Germinal center (tissue), 1 donor: Measurements from ENCODE around the gene YEATS4.
A peak's percentile ranks its signal among the peaks of the same experiment; 100 is the strongest.

Experiments used
- DNase-seq: peaks from one replicate; pipeline ENCODE4 v3.0.0; 2012; ENCODE audit warnings: mixed read lengths, low spot score

Gene YEATS4

DNA sequence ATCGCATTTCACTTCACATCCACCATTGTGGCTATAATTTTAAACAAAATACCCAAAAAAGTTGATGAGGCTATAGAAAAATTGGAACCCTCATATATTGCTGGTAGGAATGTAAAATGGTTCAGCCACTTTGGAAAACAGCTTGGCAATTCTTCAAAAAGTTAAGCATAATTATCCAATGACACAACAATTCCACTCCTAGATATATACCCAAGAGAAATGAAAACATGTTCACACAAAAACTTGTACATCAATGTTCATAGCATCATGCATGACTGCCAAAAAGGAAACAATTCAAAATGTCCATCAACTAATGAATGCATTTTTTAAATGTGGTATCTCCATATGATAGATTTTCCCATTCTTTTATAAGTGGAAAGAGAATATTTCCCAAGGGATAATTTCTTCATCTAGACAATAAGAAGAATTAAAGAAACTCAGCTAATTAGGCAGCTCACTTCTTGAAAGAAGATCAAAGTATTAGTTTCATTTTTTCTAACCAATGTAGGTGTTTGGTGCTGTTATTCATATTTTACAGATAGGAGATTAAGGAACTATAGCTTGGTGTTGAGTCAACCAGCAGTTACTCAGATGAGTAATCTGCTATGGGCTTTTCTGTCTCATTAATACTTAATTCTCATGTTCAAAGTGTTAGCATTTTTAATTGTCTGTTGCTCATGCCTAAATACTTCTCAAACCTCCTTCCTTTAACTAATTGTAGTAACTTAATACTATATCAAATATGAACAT lies 32.8 kb downstream of the YEATS4 start:
- no peak for DNase-seq

GRCh38 chr12:69396041-69396440 lies 36.5 kb downstream of the YEATS4 start:
- DNase-seq, result no peak

GRCh38 chr12:69396963-69397362 lies 37.4 kb downstream of the YEATS4 start:
- no peak for DNase-seq

- no peak for DNase-seq
Observed at GRCh38 chr12:69397978-69398377, 38.4 kb downstream of the YEATS4 start.

DNA sequence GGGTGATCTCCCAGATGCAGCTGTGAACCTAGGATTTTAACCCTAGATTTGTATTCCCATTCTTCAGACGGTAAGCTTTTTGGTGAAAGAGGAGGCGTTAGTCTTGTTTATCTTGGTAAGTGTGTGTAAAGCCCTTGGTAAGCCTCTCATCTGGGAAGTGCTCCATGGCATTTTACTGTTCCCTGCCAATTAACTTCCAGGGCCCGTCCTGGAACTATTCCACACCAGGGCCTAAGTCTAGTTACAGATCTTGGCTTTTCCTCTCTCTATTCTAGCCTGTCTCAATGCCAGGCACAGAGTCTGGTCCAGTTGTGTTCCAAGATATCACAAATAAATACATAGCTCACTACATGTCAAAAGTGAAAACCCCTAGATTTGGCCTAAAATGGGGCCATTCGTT lies 42.4 kb downstream of the YEATS4 start:
- no peak for DNase-seq

- DNase-seq, result no peak
Observed at GRCh38 chr12:69404851-69405565, 45.5 kb downstream of the YEATS4 start.

DNA sequence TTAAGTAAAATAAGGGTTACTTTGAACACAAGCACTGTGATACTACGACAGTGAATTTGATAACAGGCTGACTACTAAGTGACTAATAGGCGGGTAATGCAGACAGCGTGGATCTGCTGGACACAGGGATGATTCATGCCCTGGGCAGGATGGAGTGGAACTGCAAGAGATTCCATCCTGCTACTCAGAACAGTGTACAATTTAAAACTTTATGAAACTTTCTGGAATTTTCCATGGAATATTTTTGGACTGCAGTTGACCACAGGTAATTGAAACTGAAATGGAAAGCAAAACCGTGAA lies 46.0 kb downstream of the YEATS4 start:
- DNase-seq, result no peak

GRCh38 chr12:69406217-69406616 lies 46.7 kb downstream of the YEATS4 start:
- no peak for DNase-seq

DNA sequence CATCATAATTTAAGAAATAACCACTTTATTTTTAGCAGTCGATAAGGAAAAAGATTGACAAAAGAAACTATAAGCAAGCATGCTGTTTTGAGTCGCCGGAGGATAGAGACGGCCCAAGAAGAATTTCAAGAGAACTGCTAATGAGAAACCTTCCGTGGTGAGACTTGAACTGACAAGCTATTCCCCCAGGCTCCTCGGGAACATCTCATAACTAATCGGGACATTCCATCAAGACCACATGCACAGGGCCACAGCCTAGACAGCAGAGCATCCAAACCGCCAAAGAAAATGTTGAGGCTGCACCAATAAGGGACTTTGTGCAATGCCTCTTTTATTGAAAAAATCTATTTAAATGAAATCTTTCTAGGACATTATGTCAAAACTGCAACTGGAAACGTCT lies 51.0 kb downstream of the YEATS4 start:
- DNase-seq, result no peak

- DNase-seq, result no peak
Observed at GRCh38 chr12:69412655-69413054, 53.1 kb downstream of the YEATS4 start.

GRCh38 chr12:69415471-69416275 lies 56.1 kb downstream of the YEATS4 start:
- peak; percentile 21 for DNase-seq

DNA sequence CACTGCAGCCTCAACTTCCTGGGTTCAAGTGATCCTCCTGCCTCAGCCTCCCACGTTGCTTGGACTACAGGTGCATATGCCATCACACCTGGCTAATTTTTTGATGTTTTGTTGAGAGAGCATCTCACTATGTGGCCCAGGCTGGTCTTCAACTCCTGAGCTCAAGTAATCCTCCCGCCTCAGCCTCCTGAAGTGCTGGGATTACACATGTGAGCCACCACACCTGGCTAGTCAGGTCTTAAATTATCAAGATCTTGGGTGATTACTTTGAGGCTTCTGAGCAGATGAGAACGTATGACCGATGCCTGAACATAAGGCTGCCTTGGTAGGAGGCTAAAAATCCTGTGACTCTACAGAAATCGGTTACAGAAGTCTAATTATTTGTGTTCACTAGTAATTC lies 57.7 kb downstream of the YEATS4 start:
- no peak for DNase-seq

DNA sequence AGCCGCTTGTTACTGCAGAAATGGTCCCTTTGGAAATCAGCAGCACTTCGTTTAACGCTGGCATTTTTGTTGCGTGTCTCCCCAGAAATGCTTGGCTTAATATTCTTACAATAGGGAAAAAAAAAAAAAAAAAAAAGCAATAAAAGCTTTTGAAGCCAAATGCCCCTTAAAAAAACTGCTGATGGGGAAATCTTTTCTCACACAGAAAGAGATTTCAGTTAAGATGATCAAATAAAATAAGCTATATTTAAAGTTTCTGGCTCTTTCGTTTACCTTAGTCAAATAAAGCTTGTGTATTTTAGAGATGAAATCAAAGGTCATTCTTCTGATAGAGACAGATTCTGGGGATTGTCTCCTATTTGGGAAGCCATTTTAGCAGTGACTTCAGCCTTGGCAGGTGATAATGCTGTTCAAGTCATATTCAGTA lies 58.2 kb downstream of the YEATS4 start:
- no peak for DNase-seq

DNA sequence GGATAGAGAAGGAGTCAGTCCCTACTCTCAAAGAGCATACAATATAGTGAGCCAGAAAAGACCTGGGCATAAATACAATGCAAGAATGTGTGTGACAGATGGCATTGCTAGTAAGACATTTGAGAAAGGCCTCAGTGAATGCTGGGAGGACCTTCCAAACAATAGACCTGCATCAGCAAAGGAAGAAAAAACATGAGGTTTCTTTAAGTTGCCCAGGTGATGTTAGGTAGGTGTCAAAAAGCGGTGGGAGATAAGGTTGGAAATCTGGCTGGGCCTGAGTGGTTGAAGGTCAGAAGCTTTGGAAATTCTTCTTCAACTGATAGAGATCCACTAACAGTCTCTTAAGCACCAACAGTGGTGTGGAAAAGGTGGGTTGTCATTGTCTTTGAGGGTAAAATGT lies 60.2 kb downstream of the YEATS4 start:
- DNase-seq, result no peak

DNA sequence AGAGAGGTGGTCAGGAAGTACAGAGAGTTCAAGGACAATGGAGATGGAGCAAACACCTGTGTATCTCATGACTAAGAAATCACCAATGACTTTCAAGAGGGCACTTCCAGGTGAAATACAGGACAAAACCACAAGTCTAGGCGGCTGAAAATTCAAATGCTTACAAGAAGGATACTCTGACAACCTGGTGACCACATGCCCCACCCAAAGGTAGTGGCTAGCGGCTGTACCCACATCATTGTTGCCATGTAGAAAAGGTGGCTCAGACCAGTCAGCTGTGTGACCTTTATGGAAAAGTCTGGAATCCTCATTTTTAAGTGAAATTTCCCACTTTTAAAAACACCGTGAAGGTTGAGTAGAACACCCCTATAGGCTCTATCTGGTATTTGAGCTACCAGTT lies 62.0 kb downstream of the YEATS4 start:
- DNase-seq, result no peak

DNA sequence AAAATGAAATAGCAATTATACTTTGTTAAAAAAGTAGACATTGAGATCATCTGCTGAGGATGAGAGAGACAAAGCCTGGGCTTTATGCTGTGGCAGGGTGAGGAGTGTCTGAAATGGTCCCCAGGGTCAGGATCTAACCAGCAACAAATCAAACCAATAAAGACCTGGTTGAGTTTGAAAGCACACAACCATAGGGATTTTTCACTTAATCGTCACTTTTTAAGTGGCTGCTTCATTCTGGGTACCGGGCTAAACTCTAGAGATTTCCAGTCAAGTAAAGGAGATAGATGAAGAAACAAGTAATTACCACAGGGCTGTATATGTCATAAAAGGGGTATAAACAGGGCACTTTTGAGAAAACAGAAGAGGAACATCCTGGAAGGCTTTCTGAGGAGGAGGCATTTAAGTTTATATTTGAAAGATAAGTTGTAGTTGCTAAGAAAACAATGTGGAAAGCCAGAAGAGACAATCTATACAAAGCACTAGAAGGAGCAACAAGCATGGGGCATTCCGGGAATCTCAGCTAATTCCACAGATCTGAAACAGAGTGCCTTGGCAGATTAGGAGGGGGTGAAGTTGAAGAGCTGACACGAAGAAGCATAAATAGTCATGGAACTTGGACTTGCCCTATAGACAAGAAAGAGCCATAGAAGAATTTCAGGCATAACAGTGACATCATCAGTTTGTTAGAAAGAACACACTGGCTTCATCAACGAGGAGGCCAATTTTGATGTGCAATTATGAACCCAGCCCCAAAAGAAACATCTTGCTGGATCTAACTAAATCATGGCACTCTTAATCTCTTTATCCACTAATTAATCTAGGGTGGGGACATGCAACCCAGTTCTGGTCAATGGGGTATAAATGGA lies 63.7 kb downstream of the YEATS4 start:
- DNase-seq, result no peak

GRCh38 chr12:69425417-69425816 lies 65.9 kb downstream of the YEATS4 start:
- DNase-seq, result no peak

DNA sequence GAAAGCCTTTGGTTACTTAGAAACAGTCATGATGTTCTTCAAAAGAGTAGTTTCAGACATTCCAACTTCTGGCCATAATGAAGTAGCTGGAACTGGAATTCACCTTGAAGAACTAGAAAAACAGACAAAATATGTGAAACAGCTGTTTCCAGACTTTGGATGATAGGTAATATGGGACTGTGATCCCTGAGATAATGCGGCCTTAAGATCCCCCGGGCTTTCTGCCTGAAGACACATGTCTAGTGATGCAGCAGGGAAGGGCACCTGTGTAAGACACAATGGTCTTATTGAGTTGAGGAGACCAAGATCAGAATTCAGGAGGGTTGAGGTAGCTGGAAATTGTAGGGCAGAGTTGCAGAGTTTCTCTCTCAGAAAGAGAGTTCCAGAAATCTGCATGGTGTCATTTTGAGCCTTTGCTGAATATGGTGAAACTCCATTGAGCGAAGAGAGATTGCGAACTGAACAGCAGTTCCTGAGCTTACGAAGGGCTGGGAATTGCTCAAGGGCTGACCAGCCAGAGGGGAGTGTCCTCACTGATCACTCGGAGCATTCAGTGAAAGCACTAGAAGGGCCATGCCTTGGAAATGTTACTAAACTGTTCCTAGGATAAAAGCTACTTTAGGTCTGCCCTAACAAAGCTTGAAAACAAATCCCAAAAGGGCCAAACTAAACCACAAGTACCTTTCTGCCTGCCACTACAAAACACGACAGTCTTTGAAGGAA lies 69.0 kb downstream of the YEATS4 start:
- no peak for DNase-seq

DNA sequence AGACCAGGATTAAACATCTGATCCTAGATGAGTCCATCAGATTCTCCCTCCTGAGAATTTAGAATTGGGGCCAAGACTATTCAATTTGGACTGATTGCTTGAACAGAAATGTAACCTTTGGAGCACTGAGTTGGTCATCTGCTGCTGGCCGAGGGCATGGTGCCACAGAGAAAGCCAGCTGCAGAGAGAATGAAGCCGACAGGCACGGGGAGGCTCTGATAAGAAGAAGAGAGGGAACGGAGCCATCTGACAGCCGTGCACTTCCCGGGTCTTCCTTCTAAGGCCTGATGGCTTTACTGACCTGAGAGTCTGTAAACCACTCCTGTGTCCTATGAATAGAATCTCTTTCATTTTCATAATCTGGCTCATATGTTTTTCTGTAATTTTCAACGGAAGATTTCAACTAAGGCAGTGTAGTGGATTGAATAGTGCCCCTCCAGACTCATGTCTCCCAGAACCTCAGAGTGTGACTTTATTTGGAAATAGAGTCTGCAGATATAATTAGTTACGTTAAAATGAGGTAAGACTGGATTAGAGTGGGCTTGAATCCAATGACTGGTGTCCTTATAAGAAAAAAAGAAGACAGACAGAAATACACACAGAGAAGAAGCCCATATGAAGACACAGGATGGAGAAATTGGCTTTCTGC lies 71.5 kb downstream of the YEATS4 start:
- DNase-seq, result no peak

GRCh38 chr12:69431591-69432222 lies 72.2 kb downstream of the YEATS4 start:
- DNase-seq, result no peak
